GM12878 (cell line): ENCODE data around the gene FRMD3.

Experiments used
- BMI1 ChIP-seq: fragments of 450-650 bp; IDR thresholded peaks from 2 replicates; pipeline ENCODE4 v1.6.1; 2016; ENCODE audit warnings: mild to moderate bottlenecking, moderate library complexity, borderline replicate concordance
- CHD2 ChIP-seq: IDR thresholded peaks from 2 replicates; pipeline ENCODE4 v1.6.1; 2011; ENCODE audit warnings: low read depth, low read length, improper control_type of control experiment, borderline replicate concordance
- POLR2AphosphoS5 ChIP-seq: IDR thresholded peaks from 2 replicates; pipeline ENCODE4 v1.6.1; 2011; ENCODE audit warnings: mild to moderate bottlenecking, low read length, inconsistent platforms
- RFX5 ChIP-seq: IDR thresholded peaks from 2 replicates; pipeline ENCODE4 v1.6.1; 2011; ENCODE audit warnings: low read depth, low read length, improper control_type of control experiment
- SMC3 ChIP-seq: IDR thresholded peaks from 2 replicates; pipeline ENCODE4 v1.6.1; 2011; ENCODE audit warnings: low read length, improper control_type of control experiment, borderline replicate concordance
- TF ChIP-seq, protein P1 (sequence below), 3 experiments: IDR thresholded peaks in 2 of 3; conservative IDR thresholded peaks in 1 of 3; 2 replicates each; pipeline ENCODE4 v1.5.1; 2011; ENCODE audit warnings: low read depth in 3 of 3, low read length in 3 of 3, mild to moderate bottlenecking in 3 of 3, control low read depth in 2 of 3, moderate library complexity in 2 of 3, inconsistent platforms in 1 of 3, mixed read lengths in 1 of 3; ENCODE audit not compliant: control insufficient read depth in 2 of 3, insufficient read depth in 1 of 3; ENCODE audit errors: extremely low read depth in 1 of 3
- TF ChIP-seq, protein P2 (sequence below): fragments of 150-350 bp; IDR thresholded peaks from 2 replicates; pipeline ENCODE4 v1.6.1; 2016; ENCODE audit warnings: low read depth, low read length

DNA sequence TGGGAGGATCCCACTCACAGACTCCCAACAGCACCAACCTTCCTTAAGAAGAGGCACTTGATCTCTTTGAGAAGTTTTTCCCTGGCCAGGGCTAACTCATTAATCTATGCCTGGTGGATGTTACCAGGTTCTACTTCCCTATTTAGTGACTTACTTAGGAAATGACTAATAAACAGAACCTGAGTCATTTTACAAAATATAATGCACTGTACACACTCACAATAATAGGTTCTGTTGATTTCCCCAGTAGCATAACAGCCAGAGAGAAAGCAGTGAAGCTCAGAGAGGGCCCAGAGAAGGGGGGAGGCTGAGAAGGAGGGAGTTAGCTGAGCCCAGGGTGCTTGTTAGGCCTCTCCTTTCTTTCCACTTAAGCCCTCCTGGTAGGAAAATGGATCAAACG, 27.1 kb downstream of the FRMD3 start:
- no peak for TF ChIP-seq BMI1
- TF ChIP-seq POLR2AphosphoS5 = no peak
- TF ChIP-seq SMC3 = no peak
- TF ChIP-seq, protein P1, sequence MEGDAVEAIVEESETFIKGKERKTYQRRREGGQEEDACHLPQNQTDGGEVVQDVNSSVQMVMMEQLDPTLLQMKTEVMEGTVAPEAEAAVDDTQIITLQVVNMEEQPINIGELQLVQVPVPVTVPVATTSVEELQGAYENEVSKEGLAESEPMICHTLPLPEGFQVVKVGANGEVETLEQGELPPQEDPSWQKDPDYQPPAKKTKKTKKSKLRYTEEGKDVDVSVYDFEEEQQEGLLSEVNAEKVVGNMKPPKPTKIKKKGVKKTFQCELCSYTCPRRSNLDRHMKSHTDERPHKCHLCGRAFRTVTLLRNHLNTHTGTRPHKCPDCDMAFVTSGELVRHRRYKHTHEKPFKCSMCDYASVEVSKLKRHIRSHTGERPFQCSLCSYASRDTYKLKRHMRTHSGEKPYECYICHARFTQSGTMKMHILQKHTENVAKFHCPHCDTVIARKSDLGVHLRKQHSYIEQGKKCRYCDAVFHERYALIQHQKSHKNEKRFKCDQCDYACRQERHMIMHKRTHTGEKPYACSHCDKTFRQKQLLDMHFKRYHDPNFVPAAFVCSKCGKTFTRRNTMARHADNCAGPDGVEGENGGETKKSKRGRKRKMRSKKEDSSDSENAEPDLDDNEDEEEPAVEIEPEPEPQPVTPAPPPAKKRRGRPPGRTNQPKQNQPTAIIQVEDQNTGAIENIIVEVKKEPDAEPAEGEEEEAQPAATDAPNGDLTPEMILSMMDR (IDR thresholded peaks at IDR 0.05 in 2 of 3, conservative IDR thresholded peaks at IDR 0.05 in 1 of 3; ENCODE audit: control insufficient read depth in 2 of 3, extremely low read depth in 1 of 3, insufficient read depth in 1 of 3, low read depth in 3 of 3, low read length in 3 of 3) = no peak
- TF ChIP-seq, protein P2, sequence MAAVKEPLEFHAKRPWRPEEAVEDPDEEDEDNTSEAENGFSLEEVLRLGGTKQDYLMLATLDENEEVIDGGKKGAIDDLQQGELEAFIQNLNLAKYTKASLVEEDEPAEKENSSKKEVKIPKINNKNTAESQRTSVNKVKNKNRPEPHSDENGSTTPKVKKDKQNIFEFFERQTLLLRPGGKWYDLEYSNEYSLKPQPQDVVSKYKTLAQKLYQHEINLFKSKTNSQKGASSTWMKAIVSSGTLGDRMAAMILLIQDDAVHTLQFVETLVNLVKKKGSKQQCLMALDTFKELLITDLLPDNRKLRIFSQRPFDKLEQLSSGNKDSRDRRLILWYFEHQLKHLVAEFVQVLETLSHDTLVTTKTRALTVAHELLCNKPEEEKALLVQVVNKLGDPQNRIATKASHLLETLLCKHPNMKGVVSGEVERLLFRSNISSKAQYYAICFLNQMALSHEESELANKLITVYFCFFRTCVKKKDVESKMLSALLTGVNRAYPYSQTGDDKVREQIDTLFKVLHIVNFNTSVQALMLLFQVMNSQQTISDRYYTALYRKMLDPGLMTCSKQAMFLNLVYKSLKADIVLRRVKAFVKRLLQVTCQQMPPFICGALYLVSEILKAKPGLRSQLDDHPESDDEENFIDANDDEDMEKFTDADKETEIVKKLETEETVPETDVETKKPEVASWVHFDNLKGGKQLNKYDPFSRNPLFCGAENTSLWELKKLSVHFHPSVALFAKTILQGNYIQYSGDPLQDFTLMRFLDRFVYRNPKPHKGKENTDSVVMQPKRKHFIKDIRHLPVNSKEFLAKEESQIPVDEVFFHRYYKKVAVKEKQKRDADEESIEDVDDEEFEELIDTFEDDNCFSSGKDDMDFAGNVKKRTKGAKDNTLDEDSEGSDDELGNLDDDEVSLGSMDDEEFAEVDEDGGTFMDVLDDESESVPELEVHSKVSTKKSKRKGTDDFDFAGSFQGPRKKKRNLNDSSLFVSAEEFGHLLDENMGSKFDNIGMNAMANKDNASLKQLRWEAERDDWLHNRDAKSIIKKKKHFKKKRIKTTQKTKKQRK = no peak
- TF ChIP-seq RFX5 = no peak
- no peak for TF ChIP-seq CHD2
